Caco-2 (cell line): ENCODE data around the gene PHLPP1. TPM values are rescaled to one million over a fixed set of nuclear protein-coding genes. Genes with fewer than 3 reads are reported as not detected.

Source experiments
- BruUV-seq: library from RNA; stranded (reverse); fragments of 400-500 nt; replicated peaks from 2 replicates; lab custom pipeline; 2021; lab: Mats Ljungman, UMichigan
- CTCF ChIA-PET: fragments of 300-600 bp; sonication (Branson Sonifier 250); formaldehyde crosslinking; loops from one replicate; lab custom pipeline; 2022; ENCODE audit warnings: antibody characterized with exemption; lab: Charles Lee
- POLR2A ChIA-PET: fragments of 300-600 bp; sonication (Branson Sonifier 250); formaldehyde crosslinking; loops from one replicate; lab custom pipeline; 2022; ENCODE audit warnings: antibody characterized with exemption; lab: Charles Lee
- DNase-seq, 2 experiments: peaks; one replicate each; pipeline versions ENCODE4 v3.0.0 to v3.0.0-alpha.2; 2020 to 2022
- H3K27me3 ChIP-seq: replicated peaks from 2 replicates; pipeline ENCODE4 v1.6.0; 2011; ENCODE audit warnings: low read length; ENCODE audit not compliant: control insufficient read depth, insufficient read depth
- H3K36me3 ChIP-seq: 2 replicates; pipeline ENCODE4 v1.5.1; 2011; ENCODE audit warnings: low read length; ENCODE audit not compliant: control insufficient read depth, insufficient read depth
- H3K4me1 ChIP-seq: fragments of 250-450 bp; sonication (Bioruptor Pico); 2 replicates; pipeline ENCODE4 v1.5.1; 2020; ENCODE audit warnings: mild to moderate bottlenecking
- H3K4me3 ChIP-seq: 2 replicates; pipeline ENCODE4 v1.5.1; 2011; ENCODE audit warnings: low read depth, mild to moderate bottlenecking, control low read depth, low read length
- H3K9me3 ChIP-seq: fragments of 250-450 bp; sonication (Bioruptor Pico); 2 replicates; pipeline ENCODE4 v1.5.1; 2020; ENCODE audit warnings: mild to moderate bottlenecking, moderate library complexity
- H3K27ac Mint-ChIP-seq: one replicate; pipeline ENCODE4 v1.8.0; 2022; ENCODE audit warnings: mixed read lengths; ENCODE audit not compliant: unreplicated experiment
- H3K27me3 Mint-ChIP-seq: one replicate; pipeline ENCODE4 v1.8.0; 2022; ENCODE audit warnings: mixed read lengths; ENCODE audit not compliant: insufficient read depth, unreplicated experiment
- H3K36me3 Mint-ChIP-seq: one replicate; pipeline ENCODE4 v1.8.0; 2022; ENCODE audit warnings: mild to moderate bottlenecking, mixed read lengths; ENCODE audit not compliant: insufficient read depth, unreplicated experiment
- H3K4me1 Mint-ChIP-seq: one replicate; pipeline ENCODE4 v1.8.0; 2022; ENCODE audit warnings: low read depth, mixed read lengths; ENCODE audit not compliant: unreplicated experiment
- H3K4me3 Mint-ChIP-seq: one replicate; pipeline ENCODE4 v1.8.0; 2022; ENCODE audit warnings: mild to moderate bottlenecking, moderate library complexity, mixed read lengths; ENCODE audit not compliant: unreplicated experiment
- H3K9me3 Mint-ChIP-seq: one replicate; pipeline ENCODE4 v1.8.0; 2022; ENCODE audit warnings: mixed read lengths; ENCODE audit not compliant: unreplicated experiment
- intact Hi-C: fragments of 100-400 bp; cut with micrococcal nuclease; formaldehyde crosslinking; loops from one replicate; pipeline ENCODE4 v1.10.0; 2022; ENCODE audit not compliant: unreplicated experiment
- total RNA-seq: library from RNA; stranded (reverse); gene quantifications from 2 replicates; pipeline ENCODE4 v1.2.3, GENCODE V29; 2022
- TF ChIP-seq, protein P1 (sequence below), 2 experiments: fragments of 200-600 bp in 1 of 2; IDR thresholded peaks; 1 replicate in 1 of 2; 2 replicates in 1 of 2; pipeline versions ENCODE4 v1.5.1 to v1.8.0; 2011 to 2022; ENCODE audit warnings: antibody characterized with exemption in 1 of 2, control low read depth in 1 of 2, inconsistent platforms in 1 of 2, low read depth in 1 of 2, low read length in 1 of 2, mild to moderate bottlenecking in 1 of 2, moderate library complexity in 1 of 2; ENCODE audit not compliant: insufficient read depth in 1 of 2, severe bottlenecking in 1 of 2, unreplicated experiment in 1 of 2

Gene PHLPP1
- total RNA-seq, 1 experiment from 2014 or later: 20.1 TPM

DNA sequence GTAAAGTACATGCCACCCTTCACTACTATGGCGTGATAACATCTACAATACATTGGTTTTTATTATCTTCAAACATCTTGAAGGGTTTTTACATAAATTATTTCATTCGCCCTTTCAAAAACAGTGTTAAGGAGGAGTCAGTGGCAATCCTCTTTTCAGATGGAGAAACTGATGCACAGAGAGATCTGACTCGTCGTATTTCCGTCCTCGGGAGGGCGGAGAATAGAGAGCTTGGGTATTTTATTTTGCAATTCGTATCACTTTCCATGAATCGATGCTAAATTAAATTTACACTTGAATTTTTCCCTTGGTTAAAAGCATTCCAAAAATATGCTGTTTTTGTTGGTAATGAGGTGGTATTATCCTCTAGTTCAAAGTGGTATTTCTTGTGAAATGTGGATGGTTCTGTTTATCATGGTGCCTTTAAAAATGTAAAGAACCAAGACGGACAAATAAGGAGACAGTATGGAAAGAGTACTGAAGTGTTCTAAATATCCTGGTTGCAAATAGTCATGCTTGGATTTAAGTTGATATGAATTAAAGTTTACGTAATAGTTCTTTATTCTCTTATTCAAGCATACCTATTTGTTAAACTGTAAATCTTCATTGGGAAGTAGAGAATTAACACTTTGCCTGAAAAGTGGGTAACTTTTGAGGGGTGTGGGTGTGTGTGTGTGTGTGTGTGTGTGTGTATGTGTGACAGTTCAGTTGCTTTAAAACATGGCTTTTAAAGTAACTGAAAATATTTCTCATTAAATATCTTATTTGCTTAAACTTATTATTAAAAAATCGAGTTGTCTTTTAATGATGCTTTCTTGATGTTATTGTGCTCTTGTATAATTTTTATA, 5.6 kb downstream of the PHLPP1 start:
- no peaks in the 10 kb centered on the region for H3K27me3 ChIP-seq
- Mint-ChIP-seq H3K27ac (no peak overlapping the region), H3K36me3 (peaks cover 5% of the 10 kb centered on the region), H3K4me3 (no peak overlapping the region), H3K9me3 (no peaks in the 10 kb centered on the region), H3K27me3 (no peaks in the 10 kb centered on the region), H3K4me1 (peaks cover 6% of the 10 kb centered on the region)
- intact Hi-C loops: no loop called here
- H3K36me3 ChIP-seq: no peaks in the 10 kb centered on the region
- no TSS peak for BruUV-seq
- H3K4me3 ChIP-seq: no peak overlapping the region
- DNase-seq: no peak
- TF ChIP-seq, protein P1, sequence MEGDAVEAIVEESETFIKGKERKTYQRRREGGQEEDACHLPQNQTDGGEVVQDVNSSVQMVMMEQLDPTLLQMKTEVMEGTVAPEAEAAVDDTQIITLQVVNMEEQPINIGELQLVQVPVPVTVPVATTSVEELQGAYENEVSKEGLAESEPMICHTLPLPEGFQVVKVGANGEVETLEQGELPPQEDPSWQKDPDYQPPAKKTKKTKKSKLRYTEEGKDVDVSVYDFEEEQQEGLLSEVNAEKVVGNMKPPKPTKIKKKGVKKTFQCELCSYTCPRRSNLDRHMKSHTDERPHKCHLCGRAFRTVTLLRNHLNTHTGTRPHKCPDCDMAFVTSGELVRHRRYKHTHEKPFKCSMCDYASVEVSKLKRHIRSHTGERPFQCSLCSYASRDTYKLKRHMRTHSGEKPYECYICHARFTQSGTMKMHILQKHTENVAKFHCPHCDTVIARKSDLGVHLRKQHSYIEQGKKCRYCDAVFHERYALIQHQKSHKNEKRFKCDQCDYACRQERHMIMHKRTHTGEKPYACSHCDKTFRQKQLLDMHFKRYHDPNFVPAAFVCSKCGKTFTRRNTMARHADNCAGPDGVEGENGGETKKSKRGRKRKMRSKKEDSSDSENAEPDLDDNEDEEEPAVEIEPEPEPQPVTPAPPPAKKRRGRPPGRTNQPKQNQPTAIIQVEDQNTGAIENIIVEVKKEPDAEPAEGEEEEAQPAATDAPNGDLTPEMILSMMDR (IDR thresholded peaks at IDR 0.05; ENCODE audit: insufficient read depth in 1 of 2, low read depth in 1 of 2, low read length in 1 of 2, severe bottlenecking in 1 of 2, unreplicated experiment in 1 of 2): no peak
- H3K4me1 ChIP-seq: 0 out of 2 replicates have a peak, but pooled peaks cover 7% of the 10 kb centered on the region
- ChIA-PET POLR2A (no interaction called here), CTCF (no interaction called here)
- H3K9me3 ChIP-seq: no peaks in the 10 kb centered on the region

DNA sequence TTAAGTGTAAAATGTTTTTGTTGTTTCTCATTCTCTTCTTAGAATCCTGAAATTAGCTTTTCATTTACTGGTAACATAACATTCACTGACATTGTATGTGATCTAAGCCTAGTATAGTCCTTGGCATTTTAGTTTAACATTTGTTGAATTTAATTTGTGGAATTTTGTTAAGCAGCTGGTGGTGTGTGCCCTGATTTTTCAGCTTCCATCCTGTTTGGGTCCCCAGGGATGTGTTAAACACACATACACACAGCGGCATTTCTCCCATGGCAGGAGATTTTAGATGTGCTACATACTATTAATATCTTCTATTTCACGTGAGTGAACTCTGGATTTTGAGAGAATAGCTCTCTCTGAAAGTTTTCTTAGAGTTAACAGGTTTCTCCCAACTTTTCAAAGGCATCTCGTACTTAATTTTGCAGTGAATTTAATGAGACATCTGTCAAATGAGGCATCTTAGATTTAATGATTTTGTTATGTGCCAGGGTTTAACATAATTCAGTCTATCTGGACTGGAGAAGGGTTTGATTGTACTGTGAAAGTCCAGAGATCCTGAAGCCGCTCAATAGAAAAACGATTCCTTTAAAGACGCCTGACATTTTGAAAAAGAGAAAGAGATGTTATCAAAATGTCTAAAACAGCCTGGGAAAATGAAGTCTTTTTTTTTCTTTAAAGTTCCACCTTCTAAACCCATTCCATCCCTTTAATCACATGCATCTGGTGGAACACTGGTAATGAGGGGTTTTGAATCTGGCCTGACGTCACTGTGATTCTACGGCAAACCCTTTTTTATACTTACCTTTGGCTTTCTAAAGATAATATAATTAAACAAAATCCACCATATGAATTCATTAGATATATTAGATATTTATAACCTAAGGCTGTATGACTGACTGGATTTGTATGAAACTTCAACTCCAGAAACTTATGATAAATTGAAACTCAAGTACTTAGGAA, 6.8 kb downstream of the PHLPP1 start:
- no peak overlapping the region for H3K27ac Mint-ChIP-seq
- H3K36me3 Mint-ChIP-seq: peaks cover 5% of the 10 kb centered on the region
- no peaks in the 10 kb centered on the region for H3K9me3 ChIP-seq
- TF ChIP-seq, protein P1 (IDR thresholded peaks at IDR 0.05; ENCODE audit: insufficient read depth in 1 of 2, low read depth in 1 of 2, low read length in 1 of 2, severe bottlenecking in 1 of 2, unreplicated experiment in 1 of 2): no peak
- intact Hi-C loops: no loop called here
- H3K27me3 Mint-ChIP-seq: no peaks in the 10 kb centered on the region
- ChIA-PET CTCF (no interaction called here), POLR2A (no interaction called here)
- H3K4me1 Mint-ChIP-seq: peaks cover 6% of the 10 kb centered on the region
- H3K4me3 ChIP-seq: no peak overlapping the region
- H3K4me1 ChIP-seq: 0 out of 2 replicates have a peak, but pooled peaks cover 7% of the 10 kb centered on the region
- no peak for DNase-seq
- no peaks in the 10 kb centered on the region for H3K36me3 ChIP-seq
- H3K27me3 ChIP-seq: no peaks in the 10 kb centered on the region
- H3K4me3 Mint-ChIP-seq: no peak overlapping the region
- BruUV-seq: no TSS peak
- no peaks in the 10 kb centered on the region for H3K9me3 Mint-ChIP-seq

DNA sequence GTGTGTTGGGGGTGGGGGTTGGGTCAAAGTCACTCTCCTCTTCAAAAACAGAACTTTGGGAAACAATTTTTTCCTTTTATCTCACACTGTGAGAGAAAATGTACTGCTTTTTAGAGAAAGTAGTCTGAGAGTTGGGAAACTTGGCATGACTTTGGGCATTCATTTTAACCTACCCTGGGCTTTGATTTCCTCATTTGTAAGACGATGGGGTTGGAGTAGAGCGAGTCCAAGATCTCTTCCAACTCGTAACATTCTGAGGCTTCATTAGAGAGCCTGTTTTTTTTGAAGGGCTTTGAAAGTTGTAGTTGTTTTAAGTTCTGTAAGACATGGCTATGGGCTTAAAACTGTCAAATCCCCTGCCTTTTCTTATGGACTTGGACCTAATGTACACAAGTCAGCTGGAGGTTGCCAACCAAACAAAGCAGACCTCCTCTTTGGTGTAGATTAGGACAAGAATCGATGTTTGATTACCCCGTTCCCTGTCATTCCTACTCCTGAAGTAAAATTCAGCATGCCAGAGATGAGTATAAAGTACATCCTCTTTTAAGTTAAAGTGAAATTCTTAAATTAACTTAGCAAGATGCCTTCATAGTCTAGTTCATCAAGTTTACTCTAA, 8.4 kb downstream of the PHLPP1 start:
- Mint-ChIP-seq H3K27me3 (no peaks in the 10 kb centered on the region), H3K4me3 (no peak overlapping the region), H3K4me1 (peaks cover 6% of the 10 kb centered on the region), H3K36me3 (peaks cover 5% of the 10 kb centered on the region), H3K27ac (no peak overlapping the region), H3K9me3 (no peaks in the 10 kb centered on the region)
- no peak for DNase-seq
- TF ChIP-seq, protein P1 (IDR thresholded peaks at IDR 0.05; ENCODE audit: insufficient read depth in 1 of 2, low read depth in 1 of 2, low read length in 1 of 2, severe bottlenecking in 1 of 2, unreplicated experiment in 1 of 2): no peak
- no peak overlapping the region for H3K4me3 ChIP-seq
- no TSS peak for BruUV-seq
- H3K36me3 ChIP-seq: no peaks in the 10 kb centered on the region
- H3K27me3 ChIP-seq: no peaks in the 10 kb centered on the region
- intact Hi-C loops: no loop called here
- H3K9me3 ChIP-seq: no peaks in the 10 kb centered on the region
- CTCF ChIA-PET: no interaction called here
- 0 out of 2 replicates have a peak, but pooled peaks cover 7% of the 10 kb centered on the region for H3K4me1 ChIP-seq
- POLR2A ChIA-PET: no interaction called here
